ENCODE measurements around the gene ZNF8.

DNA sequence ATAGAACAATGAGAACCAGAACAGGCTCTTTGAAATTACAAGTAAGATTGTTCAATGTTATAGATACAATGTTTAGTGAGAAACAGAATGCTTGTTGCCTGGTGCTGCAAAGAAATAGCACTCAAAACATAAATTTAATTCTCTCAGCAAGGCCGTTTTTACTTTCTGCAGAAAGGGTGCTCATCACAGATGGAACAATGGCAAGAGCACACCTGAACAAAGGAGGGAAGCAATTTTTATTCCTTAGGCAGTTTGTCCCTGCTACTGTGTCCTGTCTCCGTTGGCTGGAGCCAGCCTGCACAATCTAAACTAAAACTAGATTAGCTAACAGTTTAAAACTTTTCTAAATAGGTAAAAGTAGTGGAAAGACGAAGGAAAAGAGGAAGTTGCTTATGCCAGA, 10.4 kb upstream of the ZNF8 start:
- TF ChIP-seq CTCF (IDR thresholded peaks at IDR 0.05 in 4 of 5, conservative IDR thresholded peaks at IDR 0.05 in 1 of 5) (no peak), POLR2A (IDR thresholded peaks at IDR 0.05) (no peak)

Measured in gastrocnemius medialis (tissue), 4 donors.